ENCODE results near the gene ACTR2.
A peak's percentile ranks its signal among the peaks of the same experiment; 100 is the strongest.
"Not testable (repeated sequence)": the region's sequence is repeated elsewhere in the genome, so short reads cannot be mapped to it uniquely, and the experiment has no call there.

The ACTR2 gene

DNA sequence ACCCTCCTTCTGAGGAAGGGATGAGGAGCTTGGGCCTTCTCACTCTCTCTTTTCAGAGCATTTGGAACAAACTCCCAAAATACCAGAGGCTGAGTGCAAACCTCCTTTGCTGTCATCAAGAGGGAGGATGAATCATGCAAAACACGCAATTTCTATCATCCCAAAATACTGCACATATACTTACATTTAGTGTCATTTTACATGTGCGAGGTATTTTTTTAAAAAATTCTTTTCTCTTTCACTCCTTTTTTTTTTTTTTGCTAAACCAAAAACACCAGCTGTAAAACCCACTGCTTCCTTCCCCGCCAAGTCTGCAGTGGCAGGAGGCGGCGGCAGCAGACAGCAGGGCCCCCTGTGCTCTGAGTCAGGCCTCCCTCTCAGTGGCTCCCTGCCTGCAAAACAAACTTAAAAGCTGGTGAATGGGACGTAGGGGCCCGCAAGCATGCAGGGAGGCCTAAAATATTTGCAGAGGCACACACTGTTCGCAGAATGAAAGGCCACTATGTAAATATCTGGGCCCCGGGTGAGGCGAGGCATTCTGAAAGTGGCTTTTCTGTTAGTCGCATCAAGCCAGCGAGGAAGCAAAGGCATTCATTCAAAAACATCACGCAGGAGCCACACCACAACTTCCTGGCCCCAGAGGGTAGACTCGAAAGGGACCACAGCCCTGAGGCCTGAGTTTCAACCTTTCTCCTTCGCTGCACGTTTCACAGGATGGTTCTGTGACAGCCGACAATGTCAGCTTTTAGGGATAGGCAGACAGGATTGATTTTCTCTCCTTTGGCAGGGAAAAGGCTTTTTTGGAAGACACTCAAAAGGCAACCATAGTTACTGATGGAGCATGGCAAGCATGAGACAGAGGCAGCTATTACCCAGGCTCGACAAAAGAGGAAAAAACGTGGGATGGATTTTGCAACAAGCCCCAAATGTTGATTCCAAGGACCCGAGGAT lies 73.4 kb downstream of the ACTR2 start:
- Histone ChIP-seq H3K36me3 (ENCODE audit: control insufficient read depth, insufficient read depth, low read length) (no peaks in the 10 kb centered on the region), H3K4me1 (ENCODE audit: control insufficient read depth, insufficient read depth, low read length, poor library complexity, severe bottlenecking) (peaks cover 17% of the 10 kb centered on the region), H3K4me3 (ENCODE audit: insufficient read depth, low read depth, low read length, poor library complexity, severe bottlenecking) (peak overlapping the region; percentile 35), H3K27ac (ENCODE audit: insufficient read depth, low read length, poor library complexity, severe bottlenecking) (peak overlapping the region; percentile 30), H3K27me3 (replicated peaks; ENCODE audit: control insufficient read depth, insufficient read depth, low read length, poor library complexity, severe bottlenecking) (no peaks in the 10 kb centered on the region), H3K9me3 (ENCODE audit: control insufficient read depth, low read length) (no peaks in the 10 kb centered on the region)
- peak; percentile 24 to 50 (median 44) for DNase-seq

DNA sequence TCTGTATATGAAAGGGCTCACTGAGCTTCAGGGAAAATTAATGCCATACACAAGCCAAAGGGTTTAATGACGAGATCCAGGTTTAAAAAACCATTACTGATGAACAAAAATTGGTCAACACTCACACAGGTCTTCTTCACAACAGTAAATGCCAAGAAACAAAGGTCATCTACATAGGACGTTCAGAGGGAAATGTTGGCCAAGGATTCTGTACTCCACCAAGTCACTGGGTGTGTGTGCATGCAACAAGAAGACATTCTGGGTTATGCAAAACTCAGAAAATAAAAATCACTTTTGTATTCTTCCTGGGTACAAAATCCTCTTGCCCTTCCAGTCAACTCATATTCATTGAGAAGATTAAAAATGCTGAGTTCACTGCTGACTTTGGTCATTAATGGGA lies 78.3 kb downstream of the ACTR2 start:
- Histone ChIP-seq H3K27me3 (replicated peaks; ENCODE audit: control insufficient read depth, insufficient read depth, low read length, poor library complexity, severe bottlenecking) (no peaks in the 10 kb centered on the region), H3K36me3 (ENCODE audit: control insufficient read depth, insufficient read depth, low read length) (no peaks in the 10 kb centered on the region), H3K27ac (ENCODE audit: insufficient read depth, low read length, poor library complexity, severe bottlenecking) (no peak overlapping the region), H3K4me1 (ENCODE audit: control insufficient read depth, insufficient read depth, low read length, poor library complexity, severe bottlenecking) (peaks cover 8% of the 10 kb centered on the region), H3K9me3 (ENCODE audit: control insufficient read depth, low read length) (no peaks in the 10 kb centered on the region), H3K4me3 (ENCODE audit: insufficient read depth, low read depth, low read length, poor library complexity, severe bottlenecking) (no peak overlapping the region)
- no peak for DNase-seq

DNA sequence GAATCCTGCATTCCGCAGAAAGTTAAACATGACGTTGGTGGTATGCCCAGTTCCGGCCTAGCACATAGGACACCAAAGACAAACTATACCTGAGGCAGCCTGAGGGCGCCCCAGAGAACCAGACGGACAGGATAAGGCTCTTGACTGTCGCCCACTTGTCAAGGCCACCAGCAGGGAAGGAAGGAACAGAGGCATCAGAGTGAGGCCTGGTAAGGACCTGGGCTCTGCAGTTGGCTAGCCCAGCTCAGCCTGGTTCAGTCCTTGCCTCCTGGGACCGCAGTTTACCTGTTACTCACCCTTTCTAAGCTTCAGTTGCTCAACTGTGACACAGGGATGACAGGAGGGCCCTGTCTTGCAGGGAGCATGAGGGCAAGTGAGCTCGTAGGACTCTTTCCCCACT lies 82.1 kb downstream of the ACTR2 start:
- no peak overlapping the region for H3K27ac ChIP-seq (ENCODE audit: insufficient read depth, low read length, poor library complexity, severe bottlenecking)
- no peaks in the 10 kb centered on the region for H3K4me1 ChIP-seq (ENCODE audit: control insufficient read depth, insufficient read depth, low read length, poor library complexity, severe bottlenecking)
- H3K4me3 ChIP-seq (ENCODE audit: insufficient read depth, low read depth, low read length, poor library complexity, severe bottlenecking): no peak overlapping the region
- H3K9me3 ChIP-seq (ENCODE audit: control insufficient read depth, low read length): no peaks in the 10 kb centered on the region
- H3K36me3 ChIP-seq (ENCODE audit: control insufficient read depth, insufficient read depth, low read length): no peaks in the 10 kb centered on the region
- no peaks in the 10 kb centered on the region for H3K27me3 ChIP-seq (replicated peaks; ENCODE audit: control insufficient read depth, insufficient read depth, low read length, poor library complexity, severe bottlenecking)
- DNase-seq: no peak

DNA sequence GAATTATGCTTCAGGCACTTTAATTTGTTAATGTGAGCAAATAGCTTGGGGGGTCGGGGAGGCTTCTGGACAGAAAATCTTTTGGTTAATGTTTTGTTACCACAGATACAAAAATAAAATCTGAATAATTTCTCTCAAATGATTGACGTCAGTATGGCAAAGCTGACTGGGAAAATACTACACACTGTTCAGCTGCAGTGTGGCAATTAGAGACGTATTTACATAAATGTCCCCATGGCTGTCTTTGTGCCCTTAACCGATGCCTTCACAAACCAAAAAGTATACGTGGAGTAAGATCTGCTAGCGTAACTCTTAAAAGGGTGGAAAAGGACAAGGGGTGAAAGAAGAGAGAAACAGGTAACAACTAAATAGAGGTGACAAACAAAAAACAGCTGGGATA lies 83.4 kb downstream of the ACTR2 start:
- Histone ChIP-seq H3K9me3 (ENCODE audit: control insufficient read depth, low read length) (no peaks in the 10 kb centered on the region), H3K36me3 (ENCODE audit: control insufficient read depth, insufficient read depth, low read length) (no peaks in the 10 kb centered on the region), H3K27me3 (replicated peaks; ENCODE audit: control insufficient read depth, insufficient read depth, low read length, poor library complexity, severe bottlenecking) (no peaks in the 10 kb centered on the region), H3K4me1 (ENCODE audit: control insufficient read depth, insufficient read depth, low read length, poor library complexity, severe bottlenecking) (no peaks in the 10 kb centered on the region), H3K27ac (ENCODE audit: insufficient read depth, low read length, poor library complexity, severe bottlenecking) (no peak overlapping the region), H3K4me3 (ENCODE audit: insufficient read depth, low read depth, low read length, poor library complexity, severe bottlenecking) (no peak overlapping the region)
- no peak for DNase-seq

DNA sequence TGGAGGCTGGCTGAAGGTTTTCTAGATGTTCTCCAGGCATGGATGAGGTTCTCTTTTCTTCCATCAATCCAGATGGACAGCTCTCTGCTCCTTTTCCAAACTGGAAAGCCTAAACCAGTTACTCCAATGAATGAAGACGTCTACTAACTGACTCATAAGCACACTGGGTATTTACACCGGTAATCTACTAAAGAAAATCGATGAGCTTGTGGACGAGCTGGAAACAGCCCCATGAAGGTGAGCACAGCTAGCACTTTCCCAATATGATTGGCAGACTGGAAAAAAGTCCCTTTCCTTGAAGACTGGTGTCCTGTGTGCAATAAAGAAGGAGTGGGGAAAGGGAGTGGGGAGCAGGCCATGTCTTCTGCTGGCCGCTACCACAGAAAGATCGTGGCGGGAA lies 84.0 kb downstream of the ACTR2 start:
- no peak for DNase-seq
- Histone ChIP-seq H3K27me3 (replicated peaks; ENCODE audit: control insufficient read depth, insufficient read depth, low read length, poor library complexity, severe bottlenecking) (no peaks in the 10 kb centered on the region), H3K27ac (ENCODE audit: insufficient read depth, low read length, poor library complexity, severe bottlenecking) (no peak overlapping the region), H3K9me3 (ENCODE audit: control insufficient read depth, low read length) (no peaks in the 10 kb centered on the region), H3K36me3 (ENCODE audit: control insufficient read depth, insufficient read depth, low read length) (no peaks in the 10 kb centered on the region), H3K4me3 (ENCODE audit: insufficient read depth, low read depth, low read length, poor library complexity, severe bottlenecking) (no peak overlapping the region), H3K4me1 (ENCODE audit: control insufficient read depth, insufficient read depth, low read length, poor library complexity, severe bottlenecking) (no peaks in the 10 kb centered on the region)

DNA sequence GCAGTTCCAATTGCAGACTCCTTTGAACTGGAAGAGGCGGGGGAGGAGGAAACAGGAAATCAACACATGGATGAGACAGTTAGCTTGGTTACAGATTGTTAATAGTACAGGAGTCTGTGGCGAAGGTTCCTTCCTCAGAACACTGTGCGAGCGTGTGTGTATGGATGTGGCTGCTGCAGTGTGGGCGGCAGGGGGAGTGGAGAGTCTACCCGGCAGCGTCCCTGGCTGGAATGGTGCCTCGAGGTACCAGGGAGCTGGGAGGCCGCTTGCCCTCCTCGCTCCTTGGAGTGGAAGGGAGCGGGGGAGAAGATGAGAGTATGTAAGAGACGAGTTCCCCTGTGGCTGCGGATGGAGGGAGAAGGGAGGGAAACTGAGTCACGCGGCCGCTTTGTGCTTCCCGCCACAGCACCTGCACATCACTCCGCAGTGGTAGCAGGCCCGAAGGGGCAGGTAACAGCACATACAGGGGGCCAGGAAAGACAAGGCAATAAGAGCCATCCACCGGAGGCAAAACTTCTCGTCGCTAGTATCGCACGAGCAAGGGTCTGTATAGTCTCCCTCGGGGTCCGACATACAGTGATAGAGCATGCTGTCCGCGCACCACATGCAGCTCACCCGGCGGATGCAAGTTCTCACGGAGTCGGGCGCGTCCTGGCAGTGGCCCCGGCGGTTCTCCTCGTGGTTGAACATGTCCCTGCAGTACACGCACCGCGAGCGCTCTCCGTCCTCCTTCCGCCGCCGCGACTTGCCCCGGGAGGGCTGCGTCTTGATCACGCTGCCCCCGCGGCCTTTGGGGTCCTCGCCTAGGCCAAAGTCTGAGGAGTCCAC lies 85.7 kb downstream of the ACTR2 start:
- H3K4me3 ChIP-seq (ENCODE audit: insufficient read depth, low read depth, low read length, poor library complexity, severe bottlenecking): no peak overlapping the region
- H3K27me3 ChIP-seq (replicated peaks; ENCODE audit: control insufficient read depth, insufficient read depth, low read length, poor library complexity, severe bottlenecking): no peaks in the 10 kb centered on the region
- no peaks in the 10 kb centered on the region for H3K4me1 ChIP-seq (ENCODE audit: control insufficient read depth, insufficient read depth, low read length, poor library complexity, severe bottlenecking)
- DNase-seq: no peak
- no peaks in the 10 kb centered on the region for H3K36me3 ChIP-seq (ENCODE audit: control insufficient read depth, insufficient read depth, low read length)
- H3K27ac ChIP-seq (ENCODE audit: insufficient read depth, low read length, poor library complexity, severe bottlenecking): no peak overlapping the region
- no peaks in the 10 kb centered on the region for H3K9me3 ChIP-seq (ENCODE audit: control insufficient read depth, low read length)

DNA sequence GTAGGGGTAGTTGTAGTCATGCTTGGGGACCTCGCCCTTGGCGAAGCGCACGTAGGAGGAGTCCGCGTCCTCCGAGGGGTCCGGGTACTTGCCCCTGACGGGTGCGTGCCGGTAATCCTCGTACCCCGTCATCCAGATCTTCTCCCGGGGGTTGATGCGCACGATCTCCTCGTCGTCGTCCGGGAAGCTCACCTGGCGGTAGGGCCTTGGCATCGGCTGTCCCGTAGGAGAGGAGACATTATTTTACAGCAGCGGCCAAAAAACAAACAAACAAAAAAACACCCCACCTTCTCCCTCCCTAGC lies 86.3 kb downstream of the ACTR2 start:
- no peak for DNase-seq
- Histone ChIP-seq H3K36me3 (ENCODE audit: control insufficient read depth, insufficient read depth, low read length) (no peaks in the 10 kb centered on the region), H3K4me1 (ENCODE audit: control insufficient read depth, insufficient read depth, low read length, poor library complexity, severe bottlenecking) (no peaks in the 10 kb centered on the region), H3K27me3 (replicated peaks; ENCODE audit: control insufficient read depth, insufficient read depth, low read length, poor library complexity, severe bottlenecking) (no peaks in the 10 kb centered on the region), H3K4me3 (ENCODE audit: insufficient read depth, low read depth, low read length, poor library complexity, severe bottlenecking) (no peak overlapping the region), H3K9me3 (ENCODE audit: control insufficient read depth, low read length) (no peaks in the 10 kb centered on the region), H3K27ac (ENCODE audit: insufficient read depth, low read length, poor library complexity, severe bottlenecking) (no peak overlapping the region)

DNA sequence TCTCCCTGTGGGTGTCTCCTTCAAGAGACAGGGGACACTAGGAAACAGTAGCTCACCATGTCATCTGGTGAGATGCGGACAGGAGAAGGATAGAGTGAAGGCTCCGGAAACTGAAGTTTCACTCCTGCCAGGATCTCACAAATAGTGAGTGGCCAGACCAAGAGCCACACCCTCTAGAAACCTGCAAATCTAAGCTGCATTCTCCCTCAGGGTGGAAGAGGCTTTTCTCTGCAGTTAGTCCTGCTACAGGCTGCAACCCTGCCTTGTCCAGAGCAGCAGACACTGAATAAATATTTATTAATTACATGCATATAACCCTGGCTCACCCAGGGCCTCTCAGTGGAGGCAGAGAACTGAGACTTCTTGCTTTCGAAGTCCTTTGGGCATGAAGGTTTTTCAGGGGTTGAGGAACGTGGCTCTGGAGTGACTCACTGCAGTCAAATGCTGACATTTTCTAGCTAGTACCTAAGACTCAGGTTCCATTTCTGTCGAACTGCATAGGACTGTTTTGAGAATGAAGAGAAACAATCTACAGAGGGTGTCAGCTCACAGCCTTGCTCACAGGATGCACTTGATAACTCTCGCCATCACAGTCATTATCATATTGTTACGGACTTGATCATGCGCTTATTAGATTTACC lies 87.3 kb downstream of the ACTR2 start:
- no peak for DNase-seq
- Histone ChIP-seq H3K27ac (ENCODE audit: insufficient read depth, low read length, poor library complexity, severe bottlenecking) (no peak overlapping the region), H3K9me3 (ENCODE audit: control insufficient read depth, low read length) (no peaks in the 10 kb centered on the region), H3K27me3 (replicated peaks; ENCODE audit: control insufficient read depth, insufficient read depth, low read length, poor library complexity, severe bottlenecking) (no peaks in the 10 kb centered on the region), H3K4me1 (ENCODE audit: control insufficient read depth, insufficient read depth, low read length, poor library complexity, severe bottlenecking) (no peaks in the 10 kb centered on the region), H3K4me3 (ENCODE audit: insufficient read depth, low read depth, low read length, poor library complexity, severe bottlenecking) (no peak overlapping the region), H3K36me3 (ENCODE audit: control insufficient read depth, insufficient read depth, low read length) (no peaks in the 10 kb centered on the region)

DNA sequence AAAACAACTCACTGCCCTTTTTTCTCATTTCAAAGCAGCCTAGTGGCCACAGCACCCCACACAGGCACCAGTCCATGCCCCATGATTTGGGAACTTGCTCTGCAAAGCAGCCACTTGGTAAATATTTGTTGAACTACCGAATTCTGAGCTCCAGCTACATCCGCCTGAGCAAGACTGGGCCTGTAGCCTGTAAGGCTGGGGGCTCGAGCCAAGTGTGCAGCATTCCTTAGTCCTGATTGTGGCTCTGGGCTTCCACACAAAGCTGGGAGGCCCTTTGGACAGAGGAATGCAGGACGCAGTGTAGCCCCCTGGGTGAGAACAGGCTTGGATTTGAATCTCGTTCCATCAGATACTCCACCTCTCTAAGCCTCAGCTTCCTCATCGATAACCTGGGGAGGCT lies 88.4 kb downstream of the ACTR2 start:
- Histone ChIP-seq H3K27ac (ENCODE audit: insufficient read depth, low read length, poor library complexity, severe bottlenecking) (no peak overlapping the region), H3K36me3 (ENCODE audit: control insufficient read depth, insufficient read depth, low read length) (no peaks in the 10 kb centered on the region), H3K4me3 (ENCODE audit: insufficient read depth, low read depth, low read length, poor library complexity, severe bottlenecking) (no peak overlapping the region), H3K9me3 (ENCODE audit: control insufficient read depth, low read length) (no peaks in the 10 kb centered on the region), H3K4me1 (ENCODE audit: control insufficient read depth, insufficient read depth, low read length, poor library complexity, severe bottlenecking) (peaks cover 5% of the 10 kb centered on the region), H3K27me3 (replicated peaks; ENCODE audit: control insufficient read depth, insufficient read depth, low read length, poor library complexity, severe bottlenecking) (no peaks in the 10 kb centered on the region)
- no peak for DNase-seq

DNA sequence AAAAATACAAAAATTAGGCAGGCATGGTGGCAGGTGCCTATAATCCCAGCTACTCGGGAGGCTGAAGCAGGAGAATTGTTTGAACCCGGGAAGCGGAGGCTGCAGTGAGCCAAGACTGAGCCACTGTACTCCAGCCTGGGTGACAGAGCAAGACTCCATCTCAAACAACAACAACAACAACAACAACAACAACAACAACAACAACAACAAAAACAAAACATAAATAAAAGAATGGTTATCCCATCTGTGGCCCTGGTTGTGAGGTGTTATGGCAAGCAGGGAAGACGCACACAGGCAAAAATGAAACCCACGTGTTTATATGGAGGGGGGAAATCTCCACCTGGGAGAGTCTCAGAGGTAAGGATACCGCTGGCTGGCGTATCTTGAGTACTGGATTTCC lies 89.7 kb downstream of the ACTR2 start:
- not testable (repeated sequence) for H3K27ac ChIP-seq (ENCODE audit: insufficient read depth, low read length, poor library complexity, severe bottlenecking); H3K36me3 ChIP-seq (ENCODE audit: control insufficient read depth, insufficient read depth, low read length); H3K27me3 ChIP-seq (replicated peaks; ENCODE audit: control insufficient read depth, insufficient read depth, low read length, poor library complexity, severe bottlenecking); DNase-seq; H3K4me1 ChIP-seq (ENCODE audit: control insufficient read depth, insufficient read depth, low read length, poor library complexity, severe bottlenecking); H3K9me3 ChIP-seq (ENCODE audit: control insufficient read depth, low read length); H3K4me3 ChIP-seq (ENCODE audit: insufficient read depth, low read depth, low read length, poor library complexity, severe bottlenecking)

All from effector memory CD4-positive, alpha-beta T cell (primary cell).